Adipocyte (in vitro differentiated cells): ENCODE results near the gene MPHOSPH8.
A peak's percentile ranks its signal among the peaks of the same experiment; 100 is the strongest.

Experiments
- DNase-seq: peaks from one replicate; pipeline ENCODE4 v3.0.0-alpha.2; 2015; ENCODE audit warnings: low read depth
- H3K27me3 ChIP-seq: replicated peaks from 2 replicates; pipeline ENCODE4 v1.7.0; 2013; ENCODE audit warnings: mild to moderate bottlenecking, low read length, moderate library complexity; ENCODE audit not compliant: control insufficient read depth, insufficient read depth
- H3K36me3 ChIP-seq: 2 replicates; pipeline ENCODE4 v1.7.0; 2013; ENCODE audit warnings: low read length, mild to moderate bottlenecking, moderate library complexity; ENCODE audit not compliant: control insufficient read depth, insufficient read depth, severe bottlenecking
- H3K4me1 ChIP-seq: 2 replicates; pipeline ENCODE4 v1.7.0; 2013; ENCODE audit warnings: mild to moderate bottlenecking, low read length, moderate library complexity; ENCODE audit not compliant: control insufficient read depth, insufficient read depth
- H3K4me3 ChIP-seq: 2 replicates; pipeline ENCODE4 v1.7.0; 2013; ENCODE audit warnings: mild to moderate bottlenecking, low read length, moderate library complexity
- H3K9ac ChIP-seq: 2 replicates; pipeline ENCODE4 v1.7.0; 2013; ENCODE audit warnings: mild to moderate bottlenecking, low read length, moderate library complexity
- H3K9me3 ChIP-seq: 2 replicates; pipeline ENCODE4 v1.7.0; 2013; ENCODE audit warnings: mild to moderate bottlenecking, low read length, moderate library complexity; ENCODE audit not compliant: control insufficient read depth

MPHOSPH8 gene

DNA sequence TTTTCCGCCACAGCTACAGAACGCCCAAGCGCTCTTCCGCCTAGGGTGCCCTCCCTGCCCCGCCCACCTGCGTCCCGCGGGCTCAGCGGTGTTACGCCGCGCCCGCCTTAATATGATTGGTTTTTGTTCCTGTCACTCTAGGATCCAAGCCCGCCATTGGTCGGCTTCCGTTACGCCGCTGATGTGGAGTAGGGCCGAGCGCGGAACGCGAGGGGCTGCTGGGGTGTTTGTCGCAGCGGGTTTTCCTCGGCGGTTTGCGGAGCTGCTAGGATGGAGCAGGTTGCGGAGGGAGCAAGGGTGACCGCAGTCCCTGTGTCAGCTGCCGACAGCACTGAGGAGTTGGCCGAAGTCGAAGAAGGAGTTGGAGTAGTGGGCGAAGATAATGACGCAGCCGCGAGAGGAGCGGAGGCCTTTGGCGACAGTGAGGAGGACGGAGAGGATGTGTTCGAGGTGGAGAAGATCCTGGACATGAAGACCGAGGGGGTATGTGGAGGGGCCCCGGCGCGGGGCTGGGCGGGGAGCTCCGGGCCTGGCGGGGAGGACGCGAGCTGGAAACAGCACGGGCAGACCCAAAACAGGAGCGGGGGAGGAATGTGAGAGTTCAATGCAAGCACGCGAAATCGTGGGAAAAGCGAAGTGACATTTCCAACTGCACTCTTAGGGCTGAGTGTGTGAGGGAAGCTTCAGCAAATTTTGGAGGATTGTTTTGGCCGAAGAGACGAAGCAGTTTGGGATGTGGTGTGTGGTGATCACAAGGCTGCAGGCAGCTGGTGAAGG lies at the start of gene MPHOSPH8:
Gene MPHOSPH8 (plus strand): TSS at position 181 of the 777 bp plus-strand sequence. CDS start 90 bp downstream, at position 271.
- DNase-seq = peak; percentile 97
- Histone ChIP-seq H3K36me3 (no peaks in the 10 kb centered on the region), H3K27me3 (no peaks in the 10 kb centered on the region), H3K4me3 (peak within 1 kb of the TSS; percentile 95), H3K9me3 (no peaks in the 10 kb centered on the region), H3K4me1 (peaks cover 21% of the 10 kb centered on the region), H3K9ac (peak within 1 kb of the TSS; percentile 93)

GRCh38 chr13:19586904-19587634 lies 46.4 kb upstream of the MPHOSPH8 start:
- Histone ChIP-seq H3K27me3 (peaks cover 7% of the 10 kb centered on the region), H3K36me3 (no peaks in the 10 kb centered on the region), H3K9me3 (no peaks in the 10 kb centered on the region), H3K4me1 (no peaks in the 10 kb centered on the region), H3K4me3 (peak overlapping the region; percentile 55), H3K9ac (no peak overlapping the region)
- DNase-seq = peak; percentile 41

DNA sequence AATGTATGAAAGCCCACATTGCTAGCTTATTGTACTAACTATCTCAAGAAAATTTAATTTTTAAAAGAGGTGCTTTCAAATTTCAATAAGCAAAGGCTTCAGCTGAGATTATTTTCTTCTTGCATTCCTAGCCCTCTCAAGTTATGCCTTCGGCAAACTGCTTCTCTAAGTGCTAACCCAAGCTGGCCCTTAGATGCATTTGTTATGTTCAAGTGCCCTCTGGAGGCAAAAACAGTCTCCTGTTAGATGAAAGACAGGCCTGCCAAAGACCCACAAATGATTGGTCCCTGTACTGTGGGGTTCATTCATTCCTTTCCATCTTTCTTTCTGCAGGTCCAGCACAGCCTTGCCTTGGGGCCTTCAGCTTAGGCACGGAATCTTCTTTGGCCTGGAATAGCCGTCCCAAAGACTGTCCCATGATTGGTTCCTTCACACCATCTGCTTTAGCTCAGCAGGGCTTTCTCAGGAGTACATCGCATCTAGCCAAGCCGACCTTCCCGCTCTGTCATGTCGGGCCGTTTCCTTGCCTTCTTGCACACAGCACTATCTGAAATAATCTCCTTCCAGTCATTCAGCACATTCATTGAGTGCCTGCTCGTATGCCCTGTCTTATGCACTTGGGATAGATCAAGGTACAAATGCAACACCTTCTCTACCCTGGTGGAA lies 45.7 kb upstream of the MPHOSPH8 start:
- Histone ChIP-seq H3K27me3 (peaks cover 7% of the 10 kb centered on the region), H3K4me1 (no peaks in the 10 kb centered on the region), H3K36me3 (no peaks in the 10 kb centered on the region), H3K9ac (no peak overlapping the region), H3K4me3 (no peak overlapping the region), H3K9me3 (no peaks in the 10 kb centered on the region)
- peak; percentile 58 for DNase-seq

GRCh38 chr13:19589312-19589711 lies 44.1 kb upstream of the MPHOSPH8 start:
- Histone ChIP-seq H3K9me3 (no peaks in the 10 kb centered on the region), H3K4me1 (no peaks in the 10 kb centered on the region), H3K9ac (no peak overlapping the region), H3K27me3 (peaks cover 7% of the 10 kb centered on the region), H3K36me3 (no peaks in the 10 kb centered on the region), H3K4me3 (no peak overlapping the region)
- DNase-seq = no peak

GRCh38 chr13:19590423-19590822 lies 43.0 kb upstream of the MPHOSPH8 start:
- Histone ChIP-seq H3K4me1 (no peaks in the 10 kb centered on the region), H3K9ac (no peak overlapping the region), H3K4me3 (no peak overlapping the region), H3K27me3 (peaks cover 7% of the 10 kb centered on the region), H3K36me3 (no peaks in the 10 kb centered on the region), H3K9me3 (no peaks in the 10 kb centered on the region)
- DNase-seq = no peak

DNA sequence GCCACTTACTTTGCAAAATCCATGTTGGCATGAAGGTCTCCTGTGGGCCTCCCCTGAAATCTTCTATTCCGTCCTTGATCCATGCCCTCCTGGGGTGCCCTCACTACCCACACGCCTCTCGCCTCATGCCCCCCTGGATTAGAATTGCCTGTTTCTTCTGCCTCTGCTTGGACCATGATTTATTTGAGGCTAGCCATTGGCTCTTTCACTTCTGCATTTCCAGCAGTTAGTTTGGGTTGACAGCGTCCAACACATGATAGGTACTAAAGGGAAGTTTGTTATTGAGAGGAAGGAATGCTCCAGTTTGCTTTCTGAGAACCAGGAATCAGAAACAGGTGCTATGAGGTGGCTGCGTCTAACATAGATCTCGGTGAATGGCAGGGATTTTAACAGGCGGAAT lies 41.6 kb upstream of the MPHOSPH8 start:
- no peaks in the 10 kb centered on the region for H3K4me1 ChIP-seq
- H3K9ac ChIP-seq = no peak overlapping the region
- no peaks in the 10 kb centered on the region for H3K9me3 ChIP-seq
- peaks cover 7% of the 10 kb centered on the region for H3K27me3 ChIP-seq
- H3K36me3 ChIP-seq = no peaks in the 10 kb centered on the region
- H3K4me3 ChIP-seq = no peak overlapping the region
- DNase-seq = no peak

GRCh38 chr13:19592657-19593180 lies 40.7 kb upstream of the MPHOSPH8 start:
- Histone ChIP-seq H3K4me1 (no peaks in the 10 kb centered on the region), H3K9me3 (no peaks in the 10 kb centered on the region), H3K9ac (no peak overlapping the region), H3K4me3 (no peak overlapping the region), H3K36me3 (no peaks in the 10 kb centered on the region), H3K27me3 (peaks cover 7% of the 10 kb centered on the region)
- DNase-seq = no peak

GRCh38 chr13:19596086-19596485 lies 37.4 kb upstream of the MPHOSPH8 start:
- H3K36me3 ChIP-seq = no peaks in the 10 kb centered on the region
- H3K9me3 ChIP-seq = no peaks in the 10 kb centered on the region
- no peak for DNase-seq
- H3K4me3 ChIP-seq = no peak overlapping the region
- peaks cover 3% of the 10 kb centered on the region for H3K27me3 ChIP-seq
- no peaks in the 10 kb centered on the region for H3K4me1 ChIP-seq
- H3K9ac ChIP-seq = no peak overlapping the region

GRCh38 chr13:19596960-19597361 lies 36.5 kb upstream of the MPHOSPH8 start:
- no peak overlapping the region for H3K9ac ChIP-seq
- no peaks in the 10 kb centered on the region for H3K9me3 ChIP-seq
- H3K27me3 ChIP-seq = peaks cover under 1% of the 10 kb centered on the region
- no peaks in the 10 kb centered on the region for H3K36me3 ChIP-seq
- DNase-seq = no peak
- H3K4me1 ChIP-seq = no peaks in the 10 kb centered on the region
- no peak overlapping the region for H3K4me3 ChIP-seq

DNA sequence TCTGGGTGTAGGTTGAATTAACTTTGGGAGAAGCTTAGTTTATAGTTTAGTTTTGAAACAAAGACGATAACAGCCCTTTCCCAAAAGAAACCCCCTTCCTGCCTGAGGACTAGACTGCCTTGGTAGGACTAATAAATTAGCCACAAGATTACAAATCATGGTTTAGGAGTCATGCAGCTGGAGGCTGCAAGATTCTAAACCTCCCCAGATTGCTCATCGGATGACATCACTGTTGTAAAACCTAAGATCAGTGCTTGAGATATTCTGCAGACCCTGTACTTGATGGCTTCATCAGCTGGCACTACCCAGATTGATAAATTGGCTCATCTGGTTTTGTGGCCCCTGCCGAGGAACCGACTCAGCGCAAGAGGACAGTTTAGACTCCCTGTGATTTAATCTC lies 35.9 kb upstream of the MPHOSPH8 start:
- DNase-seq = peak; percentile 6
- Histone ChIP-seq H3K4me3 (no peak overlapping the region), H3K36me3 (no peaks in the 10 kb centered on the region), H3K9me3 (no peaks in the 10 kb centered on the region), H3K4me1 (peaks cover under 1% of the 10 kb centered on the region), H3K27me3 (no peaks in the 10 kb centered on the region), H3K9ac (no peak overlapping the region)
